CD4-positive, alpha-beta T cell treated with Interleukin-4 for 4 hours (primary cell): ENCODE results near the gene CLK2.
"Not testable (repeated sequence)": the region's sequence is repeated elsewhere in the genome, so short reads cannot be mapped to it uniquely, and the experiment has no call there.

Source experiments
- DNase-seq: peaks from one replicate; pipeline ENCODE4 v3.0.0-alpha.2; 2020

The CLK2 gene

GRCh38 chr1:155261852-155262673, 11.2 kb downstream of the CLK2 start, which contains the start of gene SCAMP3:
Gene SCAMP3, minus strand, starts transcription at chr1:155262360. Its CDS starts 209 bp downstream, at chr1:155262151.
- peak; percentile 91 for DNase-seq

GRCh38 chr1:155261493-155261851, 11.8 kb downstream of the CLK2 start:
- no peak for DNase-seq

DNA sequence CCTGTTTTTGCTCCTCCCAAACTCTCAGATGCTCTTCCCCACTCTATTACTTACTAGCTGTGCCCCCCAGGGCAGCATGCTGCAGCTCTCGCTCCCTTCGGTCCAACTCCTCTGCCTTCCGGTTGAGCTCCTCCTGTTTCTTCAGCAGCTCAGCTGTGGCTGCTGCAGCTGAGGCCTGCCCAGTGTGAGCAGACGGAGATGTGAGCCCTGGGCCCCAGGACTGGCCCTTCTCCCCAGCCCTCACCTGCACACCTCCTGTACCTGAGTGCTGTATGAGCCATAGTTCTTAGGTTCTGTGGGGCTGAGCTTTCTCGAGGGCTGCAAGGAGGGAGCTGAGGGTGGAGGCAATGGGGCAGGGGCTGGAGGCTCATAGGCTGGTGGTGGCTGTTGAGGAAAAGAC, 13.0 kb downstream of the CLK2 start:
- no peak for DNase-seq

- DNase-seq, result no peak
Observed at GRCh38 chr1:155256058-155256852, 17.0 kb downstream of the CLK2 start.

- peak; percentile 67 for DNase-seq
Observed at GRCh38 chr1:155255243-155256007, 17.9 kb downstream of the CLK2 start, which contains the start of gene ENTREP3. Gene ENTREP3, minus strand, starts transcription at chr1:155255483. Its CDS starts 606 bp downstream, at chr1:155254877.

DNA sequence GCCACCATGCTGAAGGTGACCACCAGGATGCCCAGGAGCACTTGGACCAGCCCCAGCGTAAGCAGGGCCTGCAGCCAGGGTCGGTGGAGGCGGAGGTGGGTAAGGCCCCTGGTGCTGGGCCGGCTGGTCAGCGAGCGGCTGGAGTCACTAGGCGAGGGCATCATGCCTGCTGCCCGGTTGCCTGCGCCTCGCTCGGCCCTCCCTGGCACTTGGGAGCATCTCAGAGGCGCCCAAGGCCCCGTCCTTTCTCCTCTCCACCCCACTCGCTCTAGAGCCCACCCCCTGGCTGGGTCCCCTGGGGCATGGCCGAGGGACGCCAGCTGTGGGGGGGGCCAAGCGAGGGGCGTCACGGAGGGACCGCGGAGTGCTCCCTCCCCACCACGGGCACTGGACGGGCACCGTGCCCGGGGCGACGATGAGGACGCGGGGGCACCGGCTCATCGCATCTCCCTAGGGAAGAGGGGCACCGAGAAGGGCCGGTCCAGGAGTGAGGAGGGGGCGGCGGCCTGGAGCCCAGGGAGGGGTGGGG, 18.5 kb downstream of the CLK2 start:
- DNase-seq, result no peak

DNA sequence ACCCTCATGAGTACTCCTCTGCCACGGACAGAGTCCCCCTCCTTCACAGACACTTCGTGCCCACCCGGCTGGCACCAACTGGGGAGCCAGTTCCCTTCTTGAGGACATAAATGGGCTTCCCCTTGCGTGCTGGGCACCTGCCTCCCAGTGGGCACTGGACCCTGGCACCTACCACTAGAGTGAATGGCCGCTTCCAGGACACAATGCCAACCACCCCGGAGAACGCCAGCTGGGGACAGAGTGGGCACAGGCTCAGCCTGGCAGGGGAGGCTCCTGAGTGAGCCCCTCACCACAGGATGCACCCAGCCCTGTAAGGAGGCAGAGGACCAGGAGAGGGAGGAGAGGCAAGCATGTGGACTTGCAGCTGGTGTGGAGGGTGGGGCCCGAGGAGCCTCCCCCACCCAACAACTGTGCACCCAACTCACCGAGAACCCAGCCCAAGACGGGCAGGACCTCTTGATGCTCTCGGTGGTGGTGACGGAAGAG, 19.0 kb downstream of the CLK2 start:
- DNase-seq, result no peak

GRCh38 chr1:155253797-155254196, 19.5 kb downstream of the CLK2 start:
- DNase-seq, result no peak

DNA sequence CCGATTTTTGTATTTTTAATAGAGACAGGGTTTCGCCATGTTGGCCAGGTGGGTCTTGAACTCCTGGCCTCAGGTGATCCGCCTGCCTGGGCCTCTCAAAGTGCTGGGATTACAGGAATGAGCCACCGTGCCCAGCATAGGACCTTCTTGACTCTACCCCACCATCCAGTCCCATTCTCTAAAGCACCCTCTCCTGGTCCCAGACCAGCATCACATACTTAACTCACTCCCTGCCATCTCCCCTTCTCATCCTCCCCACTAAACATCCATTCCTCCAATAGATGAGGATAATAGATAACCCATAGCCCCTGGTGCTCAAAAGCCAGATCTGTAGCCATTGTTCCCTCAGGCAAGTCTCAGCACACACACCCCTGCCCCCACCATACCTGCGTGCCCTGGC, 20.1 kb downstream of the CLK2 start:
- no peak for DNase-seq

- DNase-seq, result no peak
Observed at GRCh38 chr1:155251566-155251965, 21.7 kb downstream of the CLK2 start.

DNA sequence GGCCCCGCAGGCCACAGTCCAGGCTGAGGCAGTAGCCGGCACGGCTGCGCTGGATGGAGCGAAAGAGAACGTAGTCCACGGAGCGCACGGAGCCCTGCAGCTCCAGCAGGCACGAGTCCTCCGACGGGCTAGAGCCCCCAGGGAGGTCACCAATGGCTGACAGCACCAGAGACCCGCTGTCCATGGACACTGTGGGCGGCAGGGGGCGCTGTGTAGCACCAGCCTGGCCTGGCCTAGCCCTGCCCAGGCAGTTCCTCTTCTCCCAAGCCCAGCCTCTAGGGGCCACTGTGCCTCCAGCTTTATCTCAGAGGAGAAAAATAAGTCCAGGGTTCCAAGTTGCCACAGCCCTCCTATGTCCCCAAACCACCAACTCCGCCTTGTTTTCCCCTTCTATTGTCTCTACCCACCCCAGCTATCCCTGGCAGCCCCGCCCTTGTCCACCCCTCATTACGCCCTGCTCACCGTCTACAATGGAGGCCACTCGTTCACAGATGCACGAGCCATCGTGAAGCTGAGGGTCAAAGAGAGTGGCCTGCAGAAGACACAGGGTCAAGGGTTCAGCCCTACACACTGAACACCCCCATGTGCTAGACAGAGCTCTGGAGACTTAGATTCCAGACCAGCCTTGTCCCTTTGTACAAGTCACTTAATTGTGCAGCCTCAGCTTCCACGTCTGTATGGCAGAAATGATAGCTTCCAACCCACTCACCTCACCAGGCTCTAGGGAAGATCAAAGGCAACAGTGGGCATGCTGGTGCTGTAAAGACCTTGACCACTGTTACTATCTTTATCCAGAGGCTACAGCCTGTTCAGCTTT, 22.5 kb downstream of the CLK2 start:
- peak; percentile 91 for DNase-seq

DNA sequence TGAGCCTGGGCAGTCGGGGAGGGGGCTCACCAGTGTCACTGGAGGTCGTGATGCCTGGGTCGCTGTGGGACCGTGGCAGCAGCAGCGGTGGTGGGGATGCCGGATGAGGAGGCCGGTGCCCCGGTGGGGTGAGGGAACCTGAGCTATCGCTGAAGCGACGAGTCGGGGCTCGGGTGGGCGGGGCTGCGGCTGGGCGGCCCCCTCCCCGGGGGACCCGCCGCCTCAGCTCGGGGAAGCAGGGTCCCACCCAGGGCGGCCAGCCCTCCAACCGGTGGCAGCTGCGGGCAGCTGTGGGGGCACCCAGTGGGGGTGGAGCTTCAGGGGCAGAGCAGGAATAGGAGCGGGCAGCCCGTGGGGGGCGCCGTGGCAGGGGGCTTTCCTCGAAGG, 23.1 kb downstream of the CLK2 start:
- no peak for DNase-seq

GRCh38 chr1:155247667-155248553, 25.4 kb downstream of the CLK2 start:
- DNase-seq, result no peak

- not testable (repeated sequence) for DNase-seq
Observed at GRCh38 chr1:155246796-155247195, 26.5 kb downstream of the CLK2 start.

DNA sequence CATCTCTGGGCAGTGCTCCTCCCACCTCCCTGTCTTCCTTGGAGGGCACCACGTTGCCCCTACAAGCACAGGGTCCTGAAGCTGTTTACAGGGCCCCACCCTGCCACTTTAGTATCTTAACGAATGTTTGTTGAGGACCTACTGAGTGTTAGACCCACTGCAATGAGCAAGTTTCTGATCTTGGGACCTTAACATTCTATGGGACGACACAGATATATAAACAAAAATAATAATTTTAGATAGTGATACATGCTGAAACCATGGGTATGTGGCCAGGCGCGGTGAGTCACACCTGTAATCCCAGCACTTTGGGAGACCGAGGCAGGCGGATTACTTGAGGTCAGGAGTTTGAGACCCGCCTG, 28.2 kb downstream of the CLK2 start:
- DNase-seq, result no peak

DNA sequence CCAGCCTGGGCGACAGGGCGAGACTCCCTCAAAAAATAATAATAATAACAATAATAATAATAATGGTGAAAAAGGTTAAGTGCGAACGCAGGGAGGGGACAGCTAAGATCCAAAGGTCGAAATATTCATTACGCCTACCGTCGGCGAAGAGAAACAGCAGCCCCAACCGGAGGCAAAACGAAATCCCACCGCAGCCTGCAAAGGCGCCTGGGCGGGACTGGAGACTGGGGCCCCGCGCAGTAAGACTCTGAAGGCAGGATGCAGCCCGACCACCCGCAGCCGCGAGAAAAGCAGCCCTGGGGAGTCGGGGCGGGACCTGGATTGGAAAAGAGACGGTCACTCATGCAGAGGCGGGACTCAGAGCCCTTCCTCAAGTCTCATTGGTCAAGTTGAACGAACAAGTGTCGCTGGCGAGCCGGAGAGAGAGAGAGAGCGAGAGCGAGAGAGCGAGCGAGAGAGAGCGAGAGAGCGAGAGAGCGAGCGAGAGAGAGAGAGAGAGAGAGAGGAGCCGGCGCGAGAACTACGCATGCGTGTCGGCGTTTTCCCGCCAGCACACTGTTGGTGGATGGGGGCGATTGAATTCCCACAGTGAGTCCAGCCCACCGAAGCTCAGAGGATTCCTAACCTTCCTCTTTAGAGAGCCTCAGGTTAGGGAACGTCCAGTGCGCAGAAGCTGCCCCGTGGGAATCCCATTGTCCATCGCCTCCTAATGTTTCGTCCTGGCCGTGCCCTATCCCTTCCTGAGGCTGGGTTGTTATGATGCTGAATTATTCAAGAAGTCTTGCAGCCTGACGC, 28.7 kb downstream of the CLK2 start:
- peak; percentile 98 for DNase-seq

- DNase-seq, result no peak
Observed at GRCh38 chr1:155242805-155243358, 30.4 kb downstream of the CLK2 start.

DNA sequence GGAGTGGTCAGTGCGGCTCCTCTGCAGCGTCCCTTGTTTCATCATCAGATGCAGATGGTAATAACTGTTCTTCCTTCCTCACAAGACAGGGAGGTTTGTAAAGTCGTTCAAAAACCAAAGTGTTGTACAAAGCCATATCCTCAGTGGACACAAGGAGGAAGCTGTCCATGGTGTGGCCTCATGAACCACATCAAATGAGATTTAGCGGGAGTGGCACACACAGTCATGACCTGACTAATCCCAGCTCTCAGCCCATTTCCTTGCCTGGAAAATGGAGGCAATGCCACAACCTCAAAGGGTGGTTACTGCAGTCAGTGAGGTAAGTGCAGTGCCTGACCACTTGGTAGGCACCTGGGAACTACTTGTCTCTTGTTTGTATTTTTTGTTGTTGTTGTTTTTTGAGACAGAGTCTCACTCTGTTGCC, 31.5 kb downstream of the CLK2 start:
- DNase-seq, result no peak

DNA sequence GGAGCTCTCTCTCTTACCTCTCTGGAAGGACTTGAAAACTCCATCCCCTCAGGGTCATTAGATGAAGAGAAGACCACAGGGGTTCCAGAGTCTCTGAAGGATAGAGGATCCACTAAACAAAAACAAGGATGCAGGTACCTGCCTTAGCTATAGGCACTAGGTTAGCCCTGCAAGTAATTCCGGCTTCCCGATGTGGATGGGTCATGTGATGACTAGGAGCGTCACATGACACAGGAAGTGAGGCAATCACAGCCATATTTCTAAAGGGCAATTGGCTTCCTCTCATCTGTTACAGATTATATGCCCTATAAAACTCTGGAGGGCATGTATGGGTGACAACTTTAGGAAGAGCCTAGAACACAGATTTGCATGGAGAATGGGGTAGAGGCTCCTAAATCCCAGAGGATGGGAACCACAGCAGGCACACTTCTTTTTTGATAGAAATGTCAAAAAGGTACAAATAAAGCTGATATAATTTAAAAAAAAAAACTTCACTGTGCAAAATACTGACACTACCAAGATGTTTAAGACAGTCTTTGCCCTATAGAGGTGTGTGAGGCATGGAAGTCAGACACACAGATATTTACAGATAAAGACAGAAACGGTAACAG, 32.1 kb downstream of the CLK2 start:
- DNase-seq, result peak; percentile 79
